Measurements from ENCODE around the gene PPIL4. TPM values are rescaled to one million over a fixed set of nuclear protein-coding genes. Genes with fewer than 3 reads are reported as not detected.
A peak's percentile ranks its signal among the peaks of the same experiment; 100 is the strongest.

The PPIL4 gene
- total and polyA plus RNA-seq, 2 of the 13 experiments (the other 11 are each of a cell fraction or from before 2014, with no cell fraction given), result 5.5 to 46.0 TPM

- TF ChIP-seq ZBTB40 (IDR thresholded peaks at IDR 0.05) (no peak), ZBTB40 (CRISPR knock-in tag; IDR thresholded peaks at IDR 0.05) (peak; percentile 16; the same call in 1 of the 2 replicates), ZNF276 (CRISPR knock-in tag; IDR thresholded peaks at IDR 0.05; ENCODE audit: low read depth) (peak; percentile 85; the same call in 1 of the 2 replicates), NFE2 (CRISPR knock-in tag; IDR thresholded peaks at IDR 0.05) (no peak; the same call in 1 of the 2 replicates), ZNF232 (CRISPR knock-in tag; IDR thresholded peaks at IDR 0.05; ENCODE audit: borderline replicate concordance) (no peak), KLF11 (CRISPR knock-in tag; IDR thresholded peaks at IDR 0.05) (peak; percentile 89), AHR (CRISPR knock-in tag; IDR thresholded peaks at IDR 0.05) (peak; percentile 55), ZNF746 (CRISPR knock-in tag; IDR thresholded peaks at IDR 0.05) (peak; percentile 21; the same call in 1 of the 2 replicates), MAX (IDR thresholded peaks at IDR 0.05) (peak; percentile 85), RELA (CRISPR knock-in tag; IDR thresholded peaks at IDR 0.05) (peak; percentile 96; the same call in 1 of the 2 replicates), ZBTB26 (CRISPR knock-in tag; IDR thresholded peaks at IDR 0.05; ENCODE audit: borderline replicate concordance) (peak; percentile 77), SIX1 (CRISPR knock-in tag; IDR thresholded peaks at IDR 0.05; ENCODE audit: borderline replicate concordance) (peak; percentile 45; the same call in 1 of the 2 replicates), ZNF296 (CRISPR knock-in tag; conservative IDR thresholded peaks at IDR 0.05) (0 out of 2 replicates have a peak, but pooled peaks have one; percentile 62), KDM5A (IDR thresholded peaks at IDR 0.05; ENCODE audit: borderline replicate concordance, low read length) (peak; percentile 51; the same call in 1 of the 2 replicates), ZSCAN12 (CRISPR knock-in tag; IDR thresholded peaks at IDR 0.05) (no peak), ZNF317 (CRISPR knock-in tag; IDR thresholded peaks at IDR 0.05) (peak; percentile 78), RBAK (CRISPR knock-in tag; IDR thresholded peaks at IDR 0.05) (no peak)
Measured at GRCh38 chr6:149484733-149485700, 60.8 kb downstream of the PPIL4 start, which contains the start of gene ZC3H12D (continued).
